Epidermal melanocyte (primary cell): Measurements from ENCODE around the gene MAGEH1.

Experiments
- DNase-seq: peaks from one replicate; pipeline ENCODE4 v3.0.0; 2011; ENCODE audit warnings: low spot score; ENCODE audit not compliant: insufficient read length

The MAGEH1 gene

GRCh38 chrX:55490121-55490520 lies 38.2 kb downstream of the MAGEH1 start:
- no peak for DNase-seq

DNA sequence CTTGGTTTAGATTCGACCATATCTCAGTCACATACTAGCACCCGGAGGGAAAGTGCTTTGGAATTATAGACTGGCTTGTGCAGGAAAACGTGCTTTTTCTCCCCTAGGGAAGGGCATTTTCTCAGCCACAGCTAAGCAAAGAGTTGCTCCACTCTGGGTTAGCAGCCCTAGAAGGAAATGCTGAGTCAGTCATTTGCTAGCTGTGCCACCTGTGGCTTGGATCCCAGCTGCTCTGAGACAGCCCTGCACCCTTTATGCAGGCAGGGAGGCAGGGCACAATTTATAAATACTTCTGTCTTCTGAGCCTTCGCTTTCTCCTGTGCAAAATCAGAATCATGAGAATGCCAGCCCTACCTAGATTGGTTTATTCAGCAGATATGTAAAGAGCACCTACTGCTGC lies 39.0 kb downstream of the MAGEH1 start:
- DNase-seq = no peak
